ENCODE measurements around the gene TAF15. TPM values are rescaled to one million over a fixed set of nuclear protein-coding genes. Genes with fewer than 3 reads are reported as not detected.

The TAF15 gene
- total RNA-seq: 17.3 and 36.5 TPM in 2 replicates

GRCh38 chr17:35808962-35809854, at the start of gene TAF15:
Gene TAF15, plus strand, starts transcription at chr17:35809484. Its CDS starts 86 bp downstream, at chr17:35809570.

GRCh38 chr17:35760587-35760986, 48.7 kb upstream of the TAF15 start, which contains the start of gene C17orf50:
Gene C17orf50, plus strand, starts transcription at chr17:35760887. Its CDS starts 55 bp downstream, at chr17:35760942.

GRCh38 chr17:35795007-35795870, 14.0 kb upstream of the TAF15 start, which contains the start of gene MMP28:
Gene MMP28, minus strand, starts transcription at chr17:35795641. Its CDS starts 264 bp downstream, at chr17:35795377.

GRCh38 chr17:35868737-35869136, 59.5 kb downstream of the TAF15 start, which contains the start of gene HEATR9:
Gene HEATR9, minus strand, starts transcription at chr17:35868891. Its CDS starts 149 bp downstream, at chr17:35868742.

GRCh38 chr17:35879773-35880654, 70.7 kb downstream of the TAF15 start, which contains the start of gene CCL5:
Gene CCL5, minus strand, starts transcription at chr17:35880360.

Other genes starting within 250 kb of the TAF15 start
- not detected in 2 replicates for gene SLFN14, start 248.7 kb upstream of the TAF15 start, total RNA-seq
- 4.3 and 7.5 TPM in 2 replicates for gene PEX12, start 230.9 kb upstream of the TAF15 start, total RNA-seq
- 50.4 and 62.0 TPM in 2 replicates for gene AP2B1, start 222.2 kb upstream of the TAF15 start, total RNA-seq
- gene RASL10B, start 77.8 kb upstream of the TAF15 start, total RNA-seq: 1.4 and 4.2 TPM in 2 replicates
- gene GAS2L2, start 56.2 kb upstream of the TAF15 start, total RNA-seq: 0.18 and 0.32 TPM in 2 replicates
- not detected in 2 replicates for gene C17orf50, start 48.6 kb upstream of the TAF15 start, total RNA-seq
- 0.32 TPM in 1 of 2 replicates, not detected in the other for gene MMP28, start 13.8 kb upstream of the TAF15 start, total RNA-seq
- gene HEATR9, start 59.4 kb downstream of the TAF15 start, total RNA-seq: not detected in 2 replicates
- 1.6 TPM in 1 of 2 replicates, not detected in the other for gene CCL5, start 70.9 kb downstream of the TAF15 start, total RNA-seq
- not detected in 2 replicates for gene RDM1, start 121.3 kb downstream of the TAF15 start, total RNA-seq
- not detected in 2 replicates for gene LYZL6, start 134.2 kb downstream of the TAF15 start, total RNA-seq
- not detected in 2 replicates for gene CCL16, start 172.0 kb downstream of the TAF15 start, total RNA-seq
- gene CCL14, start 177.2 kb downstream of the TAF15 start, total RNA-seq: 0.90 and 4.9 TPM in 2 replicates
- gene CCL15, start 192.1 kb downstream of the TAF15 start, total RNA-seq: not detected in 2 replicates
- not detected in 2 replicates for gene CCL23, start 208.5 kb downstream of the TAF15 start, total RNA-seq

Data from cardiac atrium fibroblast (primary cell).